Activated T-helper 1 cell treated with anti-CD3 and anti-CD28 coated beads, Interleukin-2, amount 50 U/mL, for 16 hours (primary cell): ENCODE results near the gene TNFAIP8L3.
A peak's percentile ranks its signal among the peaks of the same experiment; 100 is the strongest.

Experiments used
- DNase-seq, 2 donors: peaks; one replicate each; pipeline ENCODE4 v3.0.0-alpha.2; 2020; ENCODE audit warnings: low read depth in 1 of 2, low spot score in 1 of 2

The TNFAIP8L3 gene

DNA sequence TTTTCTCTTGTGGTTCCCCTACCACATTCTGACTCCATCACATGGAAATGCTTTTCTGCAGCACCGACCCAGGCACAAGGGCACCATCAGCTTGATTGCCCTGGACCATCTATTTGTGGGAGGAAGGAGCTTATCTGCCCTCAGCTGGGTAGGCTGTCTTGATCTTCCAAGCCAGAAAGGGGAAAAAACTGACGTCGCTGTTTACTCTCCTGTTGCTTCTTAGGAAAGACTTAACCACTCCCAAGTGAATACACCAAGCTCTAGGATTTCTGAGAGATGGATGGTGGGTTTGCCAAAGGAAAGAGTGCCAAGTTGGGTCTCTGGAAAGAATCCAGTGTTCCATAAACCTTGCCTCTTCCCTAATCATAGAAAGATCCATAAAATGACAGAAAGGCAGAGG, 4.0 kb downstream of the TNFAIP8L3 start:
- no peak for DNase-seq

GRCh38 chr15:51089699-51090453, 4.8 kb downstream of the TNFAIP8L3 start:
- no peak for DNase-seq

DNA sequence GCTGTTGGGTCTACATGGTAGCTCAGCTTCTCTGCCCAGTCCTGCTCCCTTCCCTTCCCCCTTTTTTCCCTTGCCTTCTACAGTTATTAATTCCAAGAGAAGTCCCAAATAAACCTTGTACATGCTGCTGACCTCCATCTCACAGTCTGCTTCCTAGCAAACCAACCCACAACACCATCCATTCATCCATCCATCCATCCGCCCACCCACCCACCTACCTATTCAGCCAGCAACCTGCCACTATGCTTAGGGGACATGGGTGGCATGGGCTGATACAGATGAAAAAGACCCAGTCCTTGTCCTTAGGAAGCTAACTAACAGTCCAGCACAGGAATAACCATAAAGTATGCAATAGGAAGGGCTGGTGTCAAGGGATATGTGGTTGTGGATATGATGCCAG, 5.7 kb downstream of the TNFAIP8L3 start:
- no peak for DNase-seq

GRCh38 chr15:51088585-51088984, 6.1 kb downstream of the TNFAIP8L3 start:
- no peak for DNase-seq

DNA sequence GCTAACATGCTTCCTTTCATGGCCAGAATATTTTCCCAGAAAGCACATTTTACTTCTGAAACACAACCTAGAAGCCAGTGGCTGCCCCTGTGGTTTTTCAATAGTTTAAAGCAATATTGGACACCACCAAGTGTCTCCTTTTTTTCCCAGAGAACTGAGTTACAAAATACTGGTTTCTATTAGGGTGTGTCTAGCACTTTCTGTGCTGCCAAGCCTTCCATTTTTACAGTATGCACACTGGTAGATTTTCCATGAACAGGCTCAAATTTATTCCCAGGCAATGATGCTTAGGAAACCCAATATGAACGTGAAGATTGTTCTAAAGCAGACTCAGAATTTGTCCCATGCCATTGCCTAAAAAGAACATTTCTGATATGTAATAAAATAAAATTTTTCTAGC, 7.2 kb downstream of the TNFAIP8L3 start:
- no peak for DNase-seq

DNA sequence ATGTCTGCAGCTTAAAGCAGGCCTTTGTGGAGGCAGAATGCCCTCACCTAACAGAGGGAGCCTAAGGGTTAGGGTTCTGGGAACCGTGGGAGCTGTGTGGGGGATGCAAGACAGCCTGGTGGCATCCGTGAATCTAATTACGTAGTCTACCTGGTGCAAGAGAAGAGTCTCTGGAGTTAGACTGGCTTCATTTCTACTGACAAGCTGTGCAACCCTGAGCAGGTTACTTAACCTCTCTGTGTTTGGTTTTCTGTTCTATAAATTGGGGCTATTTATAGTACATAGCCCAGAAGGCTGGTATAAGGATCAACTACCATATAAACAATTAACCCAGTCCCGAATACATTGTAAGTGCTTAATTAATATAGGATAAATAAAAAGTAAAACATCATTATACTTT, 8.3 kb downstream of the TNFAIP8L3 start:
- no peak for DNase-seq

DNA sequence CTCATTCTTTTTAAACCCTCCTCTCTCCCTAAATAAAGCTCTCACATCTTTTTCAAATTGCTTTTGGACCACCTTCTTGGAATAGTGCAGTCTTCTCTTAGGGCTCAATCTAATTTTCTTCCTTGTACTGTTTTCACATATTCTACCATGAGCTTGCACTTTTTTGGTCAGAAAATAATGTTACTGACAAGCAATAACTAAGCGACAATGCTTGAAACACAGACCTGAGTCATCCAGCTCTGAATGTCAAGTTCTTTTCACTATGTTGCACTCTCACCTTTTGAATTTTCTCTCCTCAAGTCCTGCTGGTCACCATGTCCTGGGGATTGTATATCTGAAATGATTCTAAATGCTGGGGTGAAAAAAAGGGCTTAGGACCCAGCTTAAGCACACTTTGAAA, 8.9 kb downstream of the TNFAIP8L3 start:
- DNase-seq: no peak

GRCh38 chr15:51083641-51084166, 11.0 kb downstream of the TNFAIP8L3 start:
- no peak for DNase-seq

- DNase-seq: no peak
These were observed 12.5 kb downstream of the TNFAIP8L3 start for GRCh38 chr15:51082246-51082645.

- DNase-seq: no peak
These were observed 14.4 kb downstream of the TNFAIP8L3 start for GRCh38 chr15:51080286-51080685.

- DNase-seq: no peak
These were observed 15.5 kb downstream of the TNFAIP8L3 start for GRCh38 chr15:51079226-51079625.

DNA sequence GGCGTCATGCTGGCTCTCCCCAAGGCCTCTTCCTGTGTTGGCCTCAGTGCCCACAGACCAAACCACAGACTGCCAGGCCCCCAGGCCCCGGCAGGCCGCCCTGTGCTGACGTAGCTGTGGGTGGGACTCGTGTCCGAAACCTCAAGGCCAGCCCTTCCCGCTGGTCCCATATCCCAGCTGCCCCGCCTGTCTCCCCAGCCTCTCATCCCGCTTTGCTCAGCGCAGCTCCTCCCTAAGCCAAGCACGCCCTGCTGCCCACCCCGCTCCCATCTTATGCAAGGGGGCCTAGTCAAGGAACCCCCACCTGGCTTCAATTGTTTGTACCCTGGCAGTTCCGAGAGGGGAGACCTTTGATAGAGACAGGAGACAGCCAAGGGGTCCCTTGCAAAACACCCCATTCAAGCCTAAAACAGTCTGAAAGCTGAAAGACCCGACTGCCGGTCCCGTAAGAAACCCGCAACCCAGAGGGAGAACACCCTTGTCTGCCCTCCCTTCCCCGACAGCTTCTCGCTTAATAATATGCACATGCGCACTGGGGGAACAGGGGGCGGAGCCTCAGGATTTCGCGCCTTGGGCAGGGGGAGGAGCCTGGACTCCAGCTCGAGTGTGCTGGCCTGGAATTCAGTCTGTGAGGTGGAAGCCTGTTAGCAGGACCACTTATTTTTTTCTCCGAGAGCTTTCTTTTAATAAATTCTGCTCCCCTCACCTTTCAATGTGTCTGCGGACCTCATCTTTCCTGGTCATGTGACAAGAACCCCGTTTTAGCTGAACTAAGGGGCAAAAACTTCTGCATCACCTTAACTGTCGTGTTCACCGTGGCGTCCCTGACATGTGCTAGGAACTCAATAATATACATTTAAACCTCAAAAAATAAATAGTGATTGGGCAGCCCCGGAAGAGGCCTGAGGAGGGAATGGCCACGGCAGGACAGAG, 17.2 kb downstream of the TNFAIP8L3 start:
- peak in 1 of 2 donors; percentile 10 for DNase-seq

DNA sequence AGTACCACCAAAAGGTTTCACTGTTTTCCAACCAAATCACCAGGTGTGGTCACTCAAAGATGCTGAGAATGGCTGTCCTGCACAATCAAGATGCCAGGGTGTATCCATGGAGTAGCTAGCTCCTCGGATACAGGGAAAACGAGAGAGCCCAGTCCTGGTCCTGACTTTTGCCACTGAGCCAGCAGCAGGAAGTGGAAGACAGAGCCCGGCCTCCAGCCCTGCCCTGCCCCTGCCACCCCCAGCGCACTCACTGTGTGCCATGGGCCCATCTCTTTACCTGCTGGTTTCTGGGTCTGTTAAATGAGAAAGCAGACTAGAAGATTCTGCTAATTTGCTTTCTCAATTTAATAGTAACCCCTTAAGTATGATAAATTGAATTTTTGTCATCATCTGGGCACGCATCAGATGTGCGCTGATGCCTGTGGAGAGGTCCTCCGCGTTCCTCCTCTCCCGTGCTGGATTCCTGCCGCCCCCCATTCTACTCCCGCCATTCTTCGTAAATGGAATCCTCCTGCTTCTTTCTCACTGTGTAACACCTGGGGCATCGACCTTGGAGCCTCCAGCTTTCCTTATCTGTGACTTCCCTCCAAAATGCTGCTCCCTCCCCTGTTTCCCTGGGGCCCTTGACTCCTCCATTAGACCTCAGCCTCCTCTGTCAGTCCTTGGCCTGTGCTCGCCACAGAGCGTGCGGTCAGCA, 18.0 kb downstream of the TNFAIP8L3 start:
- DNase-seq: no peak

DNA sequence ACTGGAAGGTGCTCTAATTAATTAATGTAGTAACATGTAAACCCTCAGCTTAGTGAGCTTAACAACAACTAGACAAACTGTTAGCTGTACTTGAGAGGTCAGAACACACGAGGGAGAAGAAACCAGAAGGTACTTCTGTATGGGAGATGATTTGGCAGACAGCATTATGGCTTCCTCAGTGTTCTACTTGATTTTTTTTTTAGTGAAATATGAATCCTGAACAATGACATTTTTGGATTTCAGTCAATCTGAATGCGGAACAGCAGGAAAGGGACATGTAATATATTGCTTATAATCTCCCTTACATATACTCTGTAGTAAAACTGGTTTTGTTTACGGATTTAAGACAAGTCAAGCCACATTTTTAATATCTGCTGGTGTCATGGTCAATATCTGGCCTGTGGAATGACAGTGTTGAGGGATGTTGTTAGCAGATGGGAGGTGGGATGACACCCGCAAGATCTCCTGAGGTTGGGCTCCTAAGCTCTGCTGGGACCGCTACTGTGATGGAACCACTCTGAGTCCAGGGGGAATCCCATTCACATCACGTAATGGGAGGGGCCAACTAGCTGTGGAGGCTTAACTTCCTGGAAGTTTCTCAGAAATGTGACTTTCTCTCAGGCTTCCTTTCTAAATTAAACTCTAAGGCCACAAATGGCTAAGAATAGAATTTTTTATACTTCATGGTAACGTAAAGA, 18.7 kb downstream of the TNFAIP8L3 start:
- no peak for DNase-seq

GRCh38 chr15:51075364-51075763, 19.3 kb downstream of the TNFAIP8L3 start:
- DNase-seq: no peak

DNA sequence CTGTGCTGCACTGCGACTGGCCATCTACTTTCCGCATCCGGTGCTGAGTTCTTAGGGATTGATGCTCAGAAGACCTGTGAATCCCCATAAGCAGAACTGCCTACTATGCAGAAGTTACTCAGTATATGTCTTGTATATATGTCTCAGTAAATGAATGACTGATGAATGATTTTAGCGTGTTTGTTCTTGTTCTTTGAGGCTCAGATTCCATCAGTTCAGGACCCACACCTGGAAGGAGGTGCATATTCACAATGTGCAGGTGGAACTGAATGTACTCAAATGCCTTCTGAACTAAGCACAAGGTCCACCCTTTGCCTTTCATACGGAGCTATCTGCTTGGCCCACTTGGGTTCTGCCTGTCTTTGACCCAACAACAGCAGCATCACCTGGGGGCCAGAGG, 19.8 kb downstream of the TNFAIP8L3 start:
- DNase-seq: no peak

- no peak for DNase-seq
These were observed 23.1 kb downstream of the TNFAIP8L3 start for GRCh38 chr15:51071578-51071977.

DNA sequence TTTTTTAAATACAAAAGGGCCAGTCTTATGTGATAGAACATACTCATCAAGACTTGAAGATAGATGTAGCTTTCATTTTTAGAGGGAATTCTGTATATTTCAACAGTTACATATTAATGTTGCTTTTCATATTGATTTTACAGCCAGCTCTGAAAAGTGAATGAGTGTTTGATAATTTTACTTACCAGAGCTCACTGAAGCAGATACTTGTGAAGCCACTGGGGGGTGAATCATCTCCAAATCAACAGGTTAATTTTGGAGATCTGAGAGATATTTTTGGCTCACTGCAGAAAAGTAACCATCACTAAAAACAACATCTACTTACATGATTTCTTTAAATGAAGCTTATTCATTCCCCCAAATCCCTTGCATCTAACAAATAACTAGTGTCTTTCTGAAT, 24.7 kb downstream of the TNFAIP8L3 start:
- no peak for DNase-seq

GRCh38 chr15:51067510-51067909, 27.2 kb downstream of the TNFAIP8L3 start:
- DNase-seq: no peak

GRCh38 chr15:51065781-51066180, 28.9 kb downstream of the TNFAIP8L3 start:
- DNase-seq: no peak

DNA sequence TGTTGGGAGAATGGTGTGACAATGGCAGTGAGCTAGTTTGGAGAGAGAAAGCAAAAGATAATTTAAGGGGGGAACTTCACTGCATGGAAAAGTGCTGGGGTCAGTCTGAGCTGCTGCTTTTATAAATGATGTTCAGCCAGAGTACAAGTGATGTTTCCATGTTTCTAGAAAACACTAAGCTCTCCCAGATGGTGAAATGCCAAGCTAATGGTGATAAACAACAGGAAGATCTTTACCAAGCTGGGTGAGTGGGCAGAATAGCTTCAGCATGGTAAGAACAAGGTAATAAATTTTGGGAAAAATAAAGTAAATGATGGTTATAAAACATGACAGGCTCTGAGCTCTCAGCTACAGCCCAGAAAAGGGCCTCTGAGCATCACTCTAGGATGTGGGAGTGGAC, 29.4 kb downstream of the TNFAIP8L3 start:
- no peak for DNase-seq
